Smooth muscle cell (in vitro differentiated cells): ENCODE results near the gene USP48. TPM values are rescaled to one million over a fixed set of nuclear protein-coding genes. Genes with fewer than 3 reads are reported as not detected.
"Not testable (repeated sequence)": the region's sequence is repeated elsewhere in the genome, so short reads cannot be mapped to it uniquely, and the experiment has no call there.

Experiments
- DNase-seq: peaks from one replicate; lab custom pipeline; 2025; ENCODE audit not compliant: unreplicated experiment; lab: John Stamatoyannopoulos, UW
- H2AFZ ChIP-seq: fragments of 200-600 bp; sonication (generic); 2 replicates; pipeline ENCODE4 v1.6.0; 2016; ENCODE audit warnings: antibody characterized with exemption, low read depth, mild to moderate bottlenecking
- H3F3A ChIP-seq: fragments of 200-600 bp; sonication (generic); 2 replicates; pipeline ENCODE4 v1.6.0; 2017; ENCODE audit warnings: antibody characterized with exemption, low read depth
- H3K27ac ChIP-seq: fragments of 200-600 bp; sonication (generic); 2 replicates; pipeline ENCODE4 v1.5.1; 2016; ENCODE audit warnings: low read depth, mild to moderate bottlenecking
- H3K27me3 ChIP-seq: fragments of 200-600 bp; sonication (generic); 2 replicates; pipeline ENCODE4 v1.6.1; 2016; ENCODE audit warnings: low read depth, mild to moderate bottlenecking
- H3K36me3 ChIP-seq: fragments of 200-600 bp; sonication (generic); 2 replicates; pipeline ENCODE4 v1.5.1; 2016; ENCODE audit warnings: low read depth
- H3K4me1 ChIP-seq: fragments of 200-600 bp; sonication (generic); 2 replicates; pipeline ENCODE4 v1.5.1; 2016; ENCODE audit warnings: low read depth
- H3K4me2 ChIP-seq: fragments of 200-600 bp; sonication (generic); 2 replicates; pipeline ENCODE4 v1.6.0; 2016; ENCODE audit warnings: mild to moderate bottlenecking
- H3K4me3 ChIP-seq: fragments of 200-600 bp; sonication (generic); 2 replicates; pipeline ENCODE4 v1.5.1; 2016; ENCODE audit warnings: mild to moderate bottlenecking
- H3K79me2 ChIP-seq: fragments of 200-600 bp; sonication (generic); 2 replicates; pipeline ENCODE4 v1.6.0; 2016; ENCODE audit warnings: low read depth, mild to moderate bottlenecking
- H3K9ac ChIP-seq: fragments of 200-600 bp; sonication (generic); 2 replicates; pipeline ENCODE4 v1.6.0; 2016; ENCODE audit warnings: low read depth
- H3K9me3 ChIP-seq: fragments of 200-600 bp; sonication (generic); replicated peaks from 2 replicates; pipeline ENCODE4 v1.5.1; 2016; ENCODE audit warnings: low read depth
- H4K20me1 ChIP-seq: fragments of 200-600 bp; sonication (generic); 2 replicates; pipeline ENCODE4 v1.6.0; 2016; ENCODE audit warnings: low read depth
- WGBS: methylation state at CpG from one replicate; pipeline ENCODE4 v1.1.7; 2016; ENCODE audit warnings: low lambda C conversion rate; 5-methylcytosine and 5-hydroxymethylcytosine counted together
- polyA plus RNA-seq: library from polyadenylated mRNA; unstranded; fragments of >200 nt; fragmentation: Nextera tagmentation; extraction: Ambion mirVana; gene quantifications from 2 replicates; pipeline ENCODE4 v1.2.1, GENCODE V29; 2016
- total RNA-seq: library from RNA; depleted of rRNA; stranded (reverse); fragments of >200 nt; gene quantifications from 2 replicates; pipeline ENCODE4 v1.2.3, GENCODE V29; 2014
- TF ChIP-seq, protein P1 (sequence below): fragments of 200-600 bp; sonication (generic); IDR thresholded peaks from 2 replicates; pipeline ENCODE4 v1.5.1; 2017; ENCODE audit warnings: borderline replicate concordance, mild to moderate bottlenecking, antibody characterized with exemption; ENCODE audit not compliant: insufficient read depth, poor library complexity, severe bottlenecking

Gene USP48
- total and polyA plus RNA-seq, 2 experiments from 2014 or later, result 34.5 to 76.0 TPM

DNA sequence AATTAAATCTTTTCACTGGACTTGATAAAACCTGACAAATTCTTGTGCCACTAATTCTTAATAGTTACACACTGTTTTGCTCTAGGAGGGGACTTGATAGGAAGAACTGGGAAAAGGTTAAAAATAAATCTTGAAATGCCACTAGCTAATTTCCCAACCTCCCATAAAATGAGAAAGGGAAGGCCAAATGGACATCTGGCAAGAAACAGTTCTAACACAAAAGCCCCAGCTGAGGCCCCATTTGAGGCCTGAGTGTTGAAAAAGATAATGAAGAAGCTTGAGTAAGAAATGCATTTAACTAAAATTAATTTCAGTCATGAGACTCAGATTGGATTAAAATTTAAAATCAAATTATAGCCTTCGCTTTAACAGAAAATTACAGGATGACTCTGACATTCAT lies 102.6 kb downstream of the USP48 start:
- TF ChIP-seq, protein P1, sequence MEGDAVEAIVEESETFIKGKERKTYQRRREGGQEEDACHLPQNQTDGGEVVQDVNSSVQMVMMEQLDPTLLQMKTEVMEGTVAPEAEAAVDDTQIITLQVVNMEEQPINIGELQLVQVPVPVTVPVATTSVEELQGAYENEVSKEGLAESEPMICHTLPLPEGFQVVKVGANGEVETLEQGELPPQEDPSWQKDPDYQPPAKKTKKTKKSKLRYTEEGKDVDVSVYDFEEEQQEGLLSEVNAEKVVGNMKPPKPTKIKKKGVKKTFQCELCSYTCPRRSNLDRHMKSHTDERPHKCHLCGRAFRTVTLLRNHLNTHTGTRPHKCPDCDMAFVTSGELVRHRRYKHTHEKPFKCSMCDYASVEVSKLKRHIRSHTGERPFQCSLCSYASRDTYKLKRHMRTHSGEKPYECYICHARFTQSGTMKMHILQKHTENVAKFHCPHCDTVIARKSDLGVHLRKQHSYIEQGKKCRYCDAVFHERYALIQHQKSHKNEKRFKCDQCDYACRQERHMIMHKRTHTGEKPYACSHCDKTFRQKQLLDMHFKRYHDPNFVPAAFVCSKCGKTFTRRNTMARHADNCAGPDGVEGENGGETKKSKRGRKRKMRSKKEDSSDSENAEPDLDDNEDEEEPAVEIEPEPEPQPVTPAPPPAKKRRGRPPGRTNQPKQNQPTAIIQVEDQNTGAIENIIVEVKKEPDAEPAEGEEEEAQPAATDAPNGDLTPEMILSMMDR, result no peak
- no peaks in the 10 kb centered on the region for H3F3A ChIP-seq
- H3K9me3 ChIP-seq, result peaks cover 1% of the 10 kb centered on the region
- no peak overlapping the region for H3K4me2 ChIP-seq
- no peak overlapping the region for H3K9ac ChIP-seq
- H3K36me3 ChIP-seq, result peaks cover 22% of the 10 kb centered on the region
- no peaks in the 10 kb centered on the region for H3K27me3 ChIP-seq
- H4K20me1 ChIP-seq, result peaks cover 4% of the 10 kb centered on the region
- no peak overlapping the region for H2AFZ ChIP-seq
- WGBS, result 95% methylated on average over 1 of the region's 1 CpG
- no peaks in the 10 kb centered on the region for H3K79me2 ChIP-seq
- no peak for DNase-seq
- H3K4me3 ChIP-seq, result no peak overlapping the region
- no peak overlapping the region for H3K27ac ChIP-seq
- no peaks in the 10 kb centered on the region for H3K4me1 ChIP-seq

DNA sequence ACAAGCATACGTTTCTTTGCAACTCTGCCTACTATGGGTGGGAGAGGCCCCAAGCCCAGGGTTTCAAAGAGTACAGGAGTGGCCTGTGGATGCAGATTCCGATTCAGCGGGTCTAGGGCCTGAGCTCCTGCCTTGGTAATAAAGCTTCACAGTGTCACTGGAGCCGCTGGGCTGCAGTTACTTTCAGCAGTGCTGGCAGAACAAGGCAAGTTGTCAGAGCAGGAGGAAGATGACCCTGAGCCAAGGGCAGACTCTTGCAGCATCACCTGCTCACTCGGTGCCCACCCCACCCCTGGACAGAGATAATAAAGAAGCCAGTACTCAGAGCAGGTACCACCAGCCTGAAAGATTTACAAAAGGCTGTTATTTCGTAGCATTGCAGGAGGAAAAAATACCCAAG lies 105.8 kb downstream of the USP48 start:
- Histone ChIP-seq H2AFZ (no peak overlapping the region), H3K79me2 (no peaks in the 10 kb centered on the region), H3K9ac (no peak overlapping the region), H3K4me1 (no peaks in the 10 kb centered on the region), H3K4me2 (no peak overlapping the region), H3K27ac (no peak overlapping the region), H3K27me3 (no peaks in the 10 kb centered on the region), H4K20me1 (peaks cover 15% of the 10 kb centered on the region), H3F3A (no peaks in the 10 kb centered on the region), H3K4me3 (no peak overlapping the region), H3K36me3 (peaks cover 8% of the 10 kb centered on the region), H3K9me3 (no peaks in the 10 kb centered on the region)
- 94% methylated on average over 6 of the region's 6 CpGs for WGBS
- no peak for DNase-seq
- TF ChIP-seq, protein P1, result no peak

DNA sequence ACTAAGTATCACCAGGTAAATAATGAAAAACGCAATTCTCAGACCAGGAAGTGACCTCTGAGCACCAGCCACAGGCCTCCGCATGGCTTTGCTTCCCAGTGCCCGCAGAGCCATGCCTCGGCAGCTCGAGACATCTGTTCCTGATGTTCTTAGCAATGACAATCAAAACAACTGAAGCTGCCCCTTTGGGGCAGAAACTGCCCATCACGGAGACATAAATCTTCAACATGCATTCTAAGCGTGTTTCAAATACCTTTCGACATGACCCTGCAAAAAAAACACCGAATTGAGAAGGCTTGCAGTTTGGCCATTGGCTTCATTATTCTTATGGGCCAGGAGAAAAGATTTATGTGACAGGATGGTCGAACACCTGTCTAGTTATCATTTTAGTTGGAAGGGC lies 108.0 kb downstream of the USP48 start:
- Histone ChIP-seq H3K4me1 (no peaks in the 10 kb centered on the region), H3K27ac (no peak overlapping the region), H3K79me2 (no peaks in the 10 kb centered on the region), H3K4me2 (no peak overlapping the region), H3K36me3 (peaks cover 8% of the 10 kb centered on the region), H3K27me3 (no peaks in the 10 kb centered on the region), H3F3A (no peaks in the 10 kb centered on the region), H2AFZ (no peak overlapping the region), H3K9ac (no peak overlapping the region), H3K4me3 (no peak overlapping the region), H4K20me1 (peaks cover 19% of the 10 kb centered on the region), H3K9me3 (no peaks in the 10 kb centered on the region)
- DNase-seq, result no peak
- 96% methylated on average over 10 of the region's 10 CpGs for WGBS
- TF ChIP-seq, protein P1, result no peak

DNA sequence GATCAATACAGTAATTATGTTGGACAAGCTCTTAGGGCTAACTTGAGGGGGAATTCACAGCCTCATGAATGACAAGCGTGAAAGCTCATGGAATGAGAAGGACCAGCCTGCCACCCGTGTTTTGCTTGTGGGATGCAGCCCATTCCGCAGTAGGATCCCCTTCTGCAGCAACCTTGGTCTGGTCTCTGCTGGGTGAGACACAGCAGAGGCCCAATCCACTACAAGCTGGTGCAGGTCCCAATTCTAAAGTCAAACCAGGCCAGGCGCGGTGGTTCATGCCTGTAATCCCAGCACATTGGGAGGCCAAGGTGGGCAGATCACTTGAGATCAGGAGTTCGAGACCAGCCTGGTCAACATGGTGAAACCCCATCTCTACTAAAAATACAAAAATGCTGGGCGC lies 109.1 kb downstream of the USP48 start:
- not testable (repeated sequence) for H3F3A ChIP-seq, H3K27ac ChIP-seq, DNase-seq, H3K4me2 ChIP-seq, H3K27me3 ChIP-seq, H3K4me1 ChIP-seq, H2AFZ ChIP-seq, H3K9me3 ChIP-seq, H3K4me3 ChIP-seq, H3K79me2 ChIP-seq, H3K36me3 ChIP-seq, H3K9ac ChIP-seq
- peaks cover 19% of the 10 kb centered on the region for H4K20me1 ChIP-seq
- WGBS, result 93% methylated on average over 7 of the region's 7 CpGs
